ENCODE measurements around the gene SERHL2. TPM values are rescaled to one million over a fixed set of nuclear protein-coding genes. Genes with fewer than 3 reads are reported as not detected.
"Not testable (repeated sequence)": the region's sequence is repeated elsewhere in the genome, so short reads cannot be mapped to it uniquely, and the experiment has no call there.

Gene SERHL2
- total RNA-seq, 1 experiment from 2014 or later, result not detected

- DNase-seq (ENCODE audit: low spot score), result no peak
Observed at GRCh38 chr22:42604403-42604802, 50.6 kb downstream of the SERHL2 start.

- not testable (repeated sequence) for DNase-seq (ENCODE audit: low spot score)
Observed at GRCh38 chr22:42607641-42608040, 53.9 kb downstream of the SERHL2 start.

GRCh38 chr22:42608136-42608822 lies 54.5 kb downstream of the SERHL2 start:
- DNase-seq (ENCODE audit: low spot score), result no peak

- DNase-seq (ENCODE audit: low spot score), result no peak
Observed at GRCh38 chr22:42608823-42609361, 55.1 kb downstream of the SERHL2 start.

GRCh38 chr22:42610186-42610585 lies 56.4 kb downstream of the SERHL2 start:
- DNase-seq (ENCODE audit: low spot score), result no peak

GRCh38 chr22:42611051-42611450 lies 57.3 kb downstream of the SERHL2 start:
- no peak for DNase-seq (ENCODE audit: low spot score)

GRCh38 chr22:42612336-42612735 lies 58.6 kb downstream of the SERHL2 start:
- DNase-seq (ENCODE audit: low spot score), result no peak

GRCh38 chr22:42613872-42614301 lies 60.1 kb downstream of the SERHL2 start:
- DNase-seq (ENCODE audit: low spot score), result no peak

GRCh38 chr22:42614312-42615091 lies 60.7 kb downstream of the SERHL2 start, which contains the start of gene POLDIP3:
POLDIP3 (minus strand) TSS chr22:42614883; CDS start chr22:42614857, 26 bp downstream.
- DNase-seq (ENCODE audit: low spot score), result peak; percentile 96

- DNase-seq (ENCODE audit: low spot score), result peak; percentile 96
Observed at GRCh38 chr22:42615092-42615859, 61.5 kb downstream of the SERHL2 start.

- DNase-seq (ENCODE audit: low spot score), result not testable (repeated sequence)
Observed at GRCh38 chr22:42615860-42616175, 62.1 kb downstream of the SERHL2 start.

- no peak for DNase-seq (ENCODE audit: low spot score)
Observed at GRCh38 chr22:42617155-42617983, 63.6 kb downstream of the SERHL2 start.

- DNase-seq (ENCODE audit: low spot score), result no peak
Observed at GRCh38 chr22:42619261-42620063, 65.7 kb downstream of the SERHL2 start.

- DNase-seq (ENCODE audit: low spot score), result no peak
Observed at GRCh38 chr22:42620084-42620483, 66.3 kb downstream of the SERHL2 start.

- DNase-seq (ENCODE audit: low spot score), result peak; percentile 67
Observed at GRCh38 chr22:42621505-42622002, 67.8 kb downstream of the SERHL2 start.

GRCh38 chr22:42622061-42622710 lies 68.4 kb downstream of the SERHL2 start:
- no peak for DNase-seq (ENCODE audit: low spot score)

- DNase-seq (ENCODE audit: low spot score), result no peak
Observed at GRCh38 chr22:42623301-42623751, 69.6 kb downstream of the SERHL2 start.

Data from HT-29 (cell line).